K562 (cell line): ENCODE data around the gene CENPU. TPM values are rescaled to one million over a fixed set of nuclear protein-coding genes. Genes with fewer than 3 reads are reported as not detected.

Experiments used
- BCL6 ChIP-seq: fragments of 250-450 bp; sonication (Bioruptor Pico); IDR thresholded peaks from 2 replicates; pipeline ENCODE4 v1.4.0; 2020
- CREB3 ChIP-seq: fragments of 450-650 bp; conservative IDR thresholded peaks from 2 replicates; pipeline ENCODE4 v1.6.1; 2016; ENCODE audit warnings: missing genetic modification characterization, low read depth, mild to moderate bottlenecking, missing compliant biosample characterization, moderate library complexity
- DPF2 ChIP-seq: fragments of 450-650 bp; IDR thresholded peaks from 2 replicates; pipeline ENCODE4 v1.6.1; 2016
- HNRNPH1 ChIP-seq: fragments of 200-400 bp; formaldehyde crosslinking; optimal IDR thresholded peaks from 2 replicates; pipeline ENCODE3; 2017; ENCODE audit warnings: low read depth, mild to moderate bottlenecking, low read length, moderate library complexity
- L3MBTL2 ChIP-seq: fragments of 450-650 bp; IDR thresholded peaks from 2 replicates; pipeline ENCODE4 v1.6.1; 2016; ENCODE audit warnings: mild to moderate bottlenecking, moderate library complexity
- MAFF ChIP-seq: IDR thresholded peaks from 2 replicates; pipeline ENCODE4 v1.6.1; 2012; ENCODE audit warnings: low read length, improper control_type of control experiment
- NR2F6 ChIP-seq: fragments of 450-650 bp; formaldehyde crosslinking; IDR thresholded peaks from 2 replicates; pipeline ENCODE4 v1.4.0; 2020; ENCODE audit warnings: mild to moderate bottlenecking
- PRMT5 ChIP-seq: sonication (generic); formaldehyde crosslinking; IDR thresholded peaks from 2 replicates; pipeline ENCODE4 v1.5.0; 2020; ENCODE audit warnings: missing genetic modification reagents
- SPI1 ChIP-seq: IDR thresholded peaks from 2 replicates; pipeline ENCODE4 v1.6.1; 2011; ENCODE audit warnings: low read depth, low read length, control low read depth, borderline replicate concordance
- STAT5B ChIP-seq: fragments of 250-450 bp; sonication (Bioruptor Pico); IDR thresholded peaks from 2 replicates; pipeline ENCODE4 v1.8.0; 2021; ENCODE audit warnings: mild to moderate bottlenecking, inconsistent platforms
- TAF1 ChIP-seq: IDR thresholded peaks from 2 replicates; pipeline ENCODE4 v1.6.1; 2011; ENCODE audit warnings: mild to moderate bottlenecking, low read length, moderate library complexity; ENCODE audit not compliant: insufficient read depth, control insufficient read depth, severe bottlenecking; ENCODE audit errors: extremely low read depth
- THRB ChIP-seq: fragments of 450-650 bp; formaldehyde crosslinking; conservative IDR thresholded peaks from 2 replicates; pipeline ENCODE4 v1.4.0; 2022; ENCODE audit warnings: mild to moderate bottlenecking, missing genetic modification characterization
- ZBTB1 ChIP-seq: sonication (generic); formaldehyde crosslinking; IDR thresholded peaks from 2 replicates; pipeline ENCODE4 v1.8.1; 2023; ENCODE audit warnings: missing genetic modification reagents, low read depth, mild to moderate bottlenecking, borderline replicate concordance
- ZBTB33 ChIP-seq: sonication (generic); formaldehyde crosslinking; IDR thresholded peaks from 2 replicates; pipeline ENCODE4 v1.8.1; 2023; ENCODE audit warnings: mild to moderate bottlenecking, missing genetic modification reagents
- ZC3H11A ChIP-seq: IDR thresholded peaks from 2 replicates; pipeline ENCODE4 v1.6.1; 2012; ENCODE audit warnings: low read depth, low read length, improper control_type of control experiment
- ZNF77 ChIP-seq: fragments of 250-450 bp; sonication (Bioruptor Pico); IDR thresholded peaks from 2 replicates; pipeline ENCODE4 v1.5.0; 2020
- polyA plus RNA-seq, 8 experiments: library from polyadenylated mRNA; depleted of rRNA in 4 of 8; stranded (reverse) in 5 of 8; unstranded in 3 of 8; fragments of >200 nt; fragmentation: Nextera tagmentation in 2 of 8; fragmentation: Illumina TruSeq in 1 of 8; extraction: Ambion mirVana in 2 of 8; extraction: Trizol in 1 of 8; gene quantifications; 2 replicates each; pipeline versions ENCODE4 v1.2.1 to v1.2.3, GENCODE V29; 2011 to 2014; ENCODE audit warnings: inconsistent platforms in 1 of 8, missing spikeins in 1 of 8
- total RNA-seq, 7 experiments: library from RNA; depleted of rRNA in 6 of 7; stranded (reverse); fragments of >200 nt in 6 of 7; fragmentation: Illumina TruSeq in 2 of 7; extraction: Trizol in 2 of 7; gene quantifications; 2 replicates each; pipeline versions ENCODE4 v1.2.1 to v1.2.3, GENCODE V29; 2011 to 2021; ENCODE audit warnings: low replicate concordance in 1 of 7
- TF ChIP-seq, protein P1 (sequence below): conservative IDR thresholded peaks from 2 replicates; pipeline ENCODE4 v1.6.1; 2011; ENCODE audit warnings: low read depth, mild to moderate bottlenecking, low read length; ENCODE audit not compliant: control insufficient read depth
- TF ChIP-seq, protein P2 (sequence below): fragments of 450-650 bp; formaldehyde crosslinking; IDR thresholded peaks from 2 replicates; pipeline ENCODE4 v1.4.0; 2022; ENCODE audit warnings: mild to moderate bottlenecking, moderate library complexity

Gene CENPU
- total and polyA plus RNA-seq, 9 of the 15 experiments (the other 6 are each of a cell fraction or from before 2014, with no cell fraction given): 39.4 to 98.7 (median 84.3) TPM

DNA sequence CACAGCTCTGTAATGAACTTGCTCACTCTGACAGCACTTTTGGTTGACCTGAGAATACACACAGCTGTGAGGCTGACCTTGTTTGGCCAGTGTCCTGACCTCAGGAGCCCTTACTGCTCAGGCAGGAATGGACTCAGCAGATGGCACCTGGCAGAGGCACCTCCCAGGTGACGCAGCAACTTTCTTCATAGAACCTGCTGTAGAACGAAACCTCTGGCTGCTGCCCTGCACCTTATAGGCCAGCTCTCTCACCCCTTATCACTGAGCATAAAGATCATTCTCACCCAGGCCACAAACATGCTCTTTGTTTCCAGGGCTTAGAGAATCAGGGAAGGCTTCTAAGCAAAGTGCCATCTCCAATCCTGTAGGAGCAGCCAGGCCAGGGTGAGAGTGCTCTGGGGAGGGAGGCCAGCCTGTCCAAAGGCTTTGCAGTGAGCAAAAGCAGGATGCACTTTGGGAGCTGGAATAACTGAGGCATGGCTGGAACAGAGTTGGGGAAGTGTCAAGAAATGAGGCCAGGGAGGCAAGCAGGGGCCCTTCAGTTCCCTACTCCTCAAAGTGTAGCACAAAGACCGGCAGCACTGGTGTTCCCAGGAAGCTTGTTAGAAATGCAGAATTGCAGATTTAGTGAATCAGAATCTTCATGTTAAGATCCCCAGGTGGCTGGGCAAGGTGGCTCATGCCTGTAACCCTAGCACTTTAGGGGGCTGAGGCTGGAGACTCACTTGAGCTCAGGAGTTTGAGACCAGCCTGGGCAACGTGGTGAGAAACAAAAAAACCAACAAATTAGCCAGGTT, 13.3 kb upstream of the CENPU start (continued):
- TF ChIP-seq ZBTB1 (CRISPR knock-in tag): no peak
- TF ChIP-seq, protein P1, sequence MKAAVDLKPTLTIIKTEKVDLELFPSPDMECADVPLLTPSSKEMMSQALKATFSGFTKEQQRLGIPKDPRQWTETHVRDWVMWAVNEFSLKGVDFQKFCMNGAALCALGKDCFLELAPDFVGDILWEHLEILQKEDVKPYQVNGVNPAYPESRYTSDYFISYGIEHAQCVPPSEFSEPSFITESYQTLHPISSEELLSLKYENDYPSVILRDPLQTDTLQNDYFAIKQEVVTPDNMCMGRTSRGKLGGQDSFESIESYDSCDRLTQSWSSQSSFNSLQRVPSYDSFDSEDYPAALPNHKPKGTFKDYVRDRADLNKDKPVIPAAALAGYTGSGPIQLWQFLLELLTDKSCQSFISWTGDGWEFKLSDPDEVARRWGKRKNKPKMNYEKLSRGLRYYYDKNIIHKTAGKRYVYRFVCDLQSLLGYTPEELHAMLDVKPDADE: no peak
- no peak for TF ChIP-seq STAT5B (CRISPR knock-in tag)
- peak; percentile 65 for TF ChIP-seq MAFF
- TF ChIP-seq ZBTB33 (CRISPR knock-in tag): no peak
- peak; percentile 52; the same call in 1 of the 2 replicates for TF ChIP-seq CREB3 (tag)
- no peak for TF ChIP-seq HNRNPH1
- no peak for TF ChIP-seq PRMT5 (CRISPR knock-in tag)
- TF ChIP-seq DPF2: no peak
- TF ChIP-seq, protein P2, sequence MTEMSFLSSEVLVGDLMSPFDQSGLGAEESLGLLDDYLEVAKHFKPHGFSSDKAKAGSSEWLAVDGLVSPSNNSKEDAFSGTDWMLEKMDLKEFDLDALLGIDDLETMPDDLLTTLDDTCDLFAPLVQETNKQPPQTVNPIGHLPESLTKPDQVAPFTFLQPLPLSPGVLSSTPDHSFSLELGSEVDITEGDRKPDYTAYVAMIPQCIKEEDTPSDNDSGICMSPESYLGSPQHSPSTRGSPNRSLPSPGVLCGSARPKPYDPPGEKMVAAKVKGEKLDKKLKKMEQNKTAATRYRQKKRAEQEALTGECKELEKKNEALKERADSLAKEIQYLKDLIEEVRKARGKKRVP: no peak
- TF ChIP-seq ZC3H11A: no peak
- TF ChIP-seq TAF1: no peak
- no peak for TF ChIP-seq BCL6 (CRISPR knock-in tag)
- TF ChIP-seq SPI1: no peak
- no peak for TF ChIP-seq ZNF77 (CRISPR knock-in tag)
- peak; percentile 18; the same call in 1 of the 2 replicates for TF ChIP-seq L3MBTL2
- no peak for TF ChIP-seq THRB (CRISPR knock-in tag)
- no peak for TF ChIP-seq NR2F6
